GM19239 (cell line): ENCODE results near the gene LCN15.
"Not testable (repeated sequence)": the region's sequence is repeated elsewhere in the genome, so short reads cannot be mapped to it uniquely, and the experiment has no call there.

ENCODE experiments used
- DNase-seq: peaks from one replicate; pipeline ENCODE4 v3.0.0; 2011; ENCODE audit warnings: low spot score; ENCODE audit not compliant: insufficient read length
- FAIRE-seq: peaks from 2 replicates; lab custom pipeline; 2011; peaks lifted over from hg19 to GRCh38; lab: Jason Lieb, UNC

LCN15 gene

DNA sequence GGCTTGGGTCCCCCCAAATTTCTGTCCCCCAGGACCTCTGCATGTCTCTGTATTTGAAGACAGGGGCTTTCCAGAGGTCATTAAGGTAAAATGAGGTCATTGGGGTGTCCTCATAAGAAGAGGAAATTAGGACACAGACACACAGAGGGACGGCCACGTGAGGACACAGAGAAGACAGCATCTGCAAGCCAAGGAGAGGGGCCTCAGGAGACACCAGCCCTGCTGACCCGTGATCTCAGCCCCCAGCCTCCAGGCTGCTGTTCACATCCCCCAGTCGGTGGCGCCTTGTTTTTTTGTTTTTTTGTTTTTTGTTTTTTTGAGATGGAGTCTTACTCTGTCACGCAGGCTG is 30.7 kb upstream of the LCN15 start:
- FAIRE-seq = no peak

DNA sequence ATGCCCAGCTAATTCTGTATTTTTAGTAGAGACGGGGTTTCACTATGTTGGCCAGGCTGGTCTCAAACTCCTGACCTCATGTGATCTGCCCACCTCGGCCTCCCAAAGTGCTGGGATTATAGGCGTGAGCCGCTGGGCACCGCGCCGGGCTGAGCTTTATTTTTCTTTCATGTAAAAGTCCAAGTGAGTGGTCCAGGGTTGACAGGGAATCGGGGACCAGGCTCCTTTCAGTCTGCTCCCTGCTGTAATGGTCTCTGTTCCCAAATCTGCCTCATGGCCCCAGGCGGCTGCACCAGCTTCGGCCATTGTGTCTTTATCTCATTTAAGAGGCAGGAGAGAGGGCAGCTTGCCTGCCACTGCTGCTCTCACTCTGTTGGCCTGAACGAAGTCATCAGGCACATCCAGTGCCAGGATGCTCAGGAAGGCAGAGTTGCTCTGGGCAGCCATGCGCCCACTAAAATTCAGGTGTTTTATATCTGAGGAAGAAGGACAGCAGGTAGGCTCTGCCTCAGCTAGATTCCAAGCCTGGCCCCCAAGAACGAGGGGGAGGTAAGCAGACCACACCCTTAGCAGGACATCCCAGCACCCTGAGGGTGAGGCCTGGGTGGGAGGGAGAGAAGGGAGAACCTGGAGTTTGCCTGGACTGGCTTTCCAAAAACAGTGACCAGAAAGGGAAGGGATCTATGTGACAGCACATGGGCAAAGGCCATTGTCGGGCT is 30.1 kb upstream of the LCN15 start:
- no peak for DNase-seq
- no peak for FAIRE-seq

More for the DNA sequence above, 30.7 kb upstream of the LCN15 start:
- no peak for DNase-seq

DNA sequence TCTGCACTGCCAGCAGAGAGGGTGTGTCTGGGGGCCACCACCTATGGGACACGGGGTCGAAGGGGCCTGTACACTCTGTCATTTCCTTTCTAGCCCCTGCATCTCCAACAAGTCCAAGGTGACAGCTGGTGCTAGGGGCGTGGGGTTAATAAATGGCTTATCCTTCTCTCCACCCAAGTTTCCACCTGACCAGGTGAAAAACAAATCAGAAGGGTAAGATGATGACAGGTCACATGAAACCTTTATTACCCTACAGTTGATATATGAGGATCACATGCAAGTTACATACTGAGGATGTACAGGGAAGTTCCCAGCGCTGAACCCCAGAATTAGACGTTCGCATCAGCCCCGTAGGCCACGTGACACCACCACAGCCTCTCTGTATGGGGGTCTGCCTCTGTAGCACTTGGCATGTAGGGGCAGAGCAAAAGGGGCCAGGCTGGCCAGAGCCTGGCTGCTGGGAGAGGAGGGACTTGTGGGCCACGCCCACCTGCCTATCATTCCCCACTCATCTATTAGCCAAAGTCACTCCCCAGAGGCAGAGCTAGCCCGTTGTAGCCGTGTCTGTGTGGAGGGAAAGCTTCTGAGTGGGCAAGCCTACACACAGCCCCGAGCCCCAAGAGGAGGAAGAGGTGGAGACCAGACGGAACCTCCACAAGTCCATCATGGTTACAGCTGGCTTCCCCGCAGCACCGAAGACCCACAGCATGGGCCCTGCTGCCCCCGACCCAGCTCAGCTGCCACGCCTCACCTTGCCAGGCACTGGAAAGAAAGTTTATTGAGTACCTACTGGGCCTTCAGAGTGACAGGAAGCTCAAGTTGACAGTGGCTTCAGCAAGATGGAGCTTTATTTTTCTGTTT is 29.0 kb upstream of the LCN15 start:
- DNase-seq (no peak), FAIRE-seq (no peak)

DNA sequence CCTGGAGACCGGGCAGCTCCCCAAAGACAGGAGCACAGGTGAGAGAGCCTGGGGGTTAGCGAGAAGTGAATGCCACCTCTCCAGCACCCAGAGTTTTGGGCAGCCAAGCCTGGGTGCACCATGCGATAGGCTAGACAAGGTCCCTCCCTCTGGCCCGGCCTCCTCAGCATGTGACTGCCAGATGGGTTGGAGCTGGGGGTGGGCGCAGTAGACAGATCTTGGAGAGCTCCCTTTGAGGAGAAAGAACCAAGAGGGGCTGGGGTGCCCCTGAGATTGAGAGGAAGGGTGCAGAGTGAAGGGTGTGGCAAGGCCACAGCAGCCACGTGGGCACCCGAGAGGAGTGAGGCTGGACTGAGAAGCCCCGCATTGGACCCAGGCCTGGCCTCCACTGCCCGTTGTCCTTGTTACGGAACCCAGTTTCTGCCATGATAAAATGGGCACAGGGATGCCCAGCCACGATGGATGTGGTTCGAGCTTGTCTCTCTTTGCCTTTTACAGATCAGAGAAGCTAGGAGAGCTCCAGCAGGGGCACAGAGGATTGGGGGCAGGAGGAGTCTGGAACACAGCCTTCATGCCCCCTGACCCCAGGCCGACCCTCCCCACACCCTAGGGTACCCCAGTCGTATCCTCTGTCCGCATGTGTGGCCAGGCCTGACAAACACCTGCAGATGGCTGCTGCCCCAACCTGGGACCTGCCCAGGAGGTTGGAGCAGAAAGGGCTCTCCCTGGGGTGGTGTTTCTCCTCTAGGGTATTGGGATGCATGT is 28.2 kb upstream of the LCN15 start:
- FAIRE-seq = no peak
- DNase-seq = no peak

DNA sequence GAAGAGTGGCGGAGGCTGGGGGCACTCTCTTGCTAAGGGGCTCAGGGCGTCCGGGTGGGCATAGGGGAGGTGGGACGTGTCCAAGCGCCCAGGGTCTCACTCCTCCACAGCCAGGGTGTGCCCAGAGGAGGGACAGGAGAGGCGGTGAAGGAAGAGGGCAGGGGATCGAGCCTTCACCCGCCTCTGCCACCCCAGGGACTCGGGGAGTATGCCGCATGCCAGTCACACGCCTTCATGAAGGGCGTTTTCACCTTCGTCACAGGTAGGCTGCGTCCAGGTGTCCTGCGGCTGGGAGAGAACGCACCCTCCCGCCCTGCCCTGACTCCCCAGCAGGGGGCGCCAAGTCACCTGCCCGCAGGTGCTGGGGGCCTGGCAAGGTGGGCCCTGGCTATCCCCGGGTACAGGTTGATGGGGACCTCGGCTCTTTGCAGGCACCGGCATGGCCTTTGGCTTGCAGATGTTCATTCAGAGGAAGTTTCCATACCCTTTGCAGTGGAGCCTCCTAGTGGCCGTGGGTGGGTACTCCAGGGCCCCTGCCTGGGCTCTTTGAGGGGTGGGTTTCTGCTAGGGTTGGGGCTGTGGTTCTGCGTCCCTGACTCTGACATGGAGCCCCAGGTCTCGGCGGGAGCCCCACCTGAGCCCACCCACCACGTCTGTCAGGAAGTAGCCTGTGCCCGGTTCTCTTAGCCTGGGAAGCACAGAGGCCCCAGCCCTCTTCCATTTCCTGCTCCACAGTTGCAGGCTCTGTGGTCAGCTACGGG is 27.4 kb upstream of the LCN15 start:
- DNase-seq (no peak), FAIRE-seq (no peak)

DNA sequence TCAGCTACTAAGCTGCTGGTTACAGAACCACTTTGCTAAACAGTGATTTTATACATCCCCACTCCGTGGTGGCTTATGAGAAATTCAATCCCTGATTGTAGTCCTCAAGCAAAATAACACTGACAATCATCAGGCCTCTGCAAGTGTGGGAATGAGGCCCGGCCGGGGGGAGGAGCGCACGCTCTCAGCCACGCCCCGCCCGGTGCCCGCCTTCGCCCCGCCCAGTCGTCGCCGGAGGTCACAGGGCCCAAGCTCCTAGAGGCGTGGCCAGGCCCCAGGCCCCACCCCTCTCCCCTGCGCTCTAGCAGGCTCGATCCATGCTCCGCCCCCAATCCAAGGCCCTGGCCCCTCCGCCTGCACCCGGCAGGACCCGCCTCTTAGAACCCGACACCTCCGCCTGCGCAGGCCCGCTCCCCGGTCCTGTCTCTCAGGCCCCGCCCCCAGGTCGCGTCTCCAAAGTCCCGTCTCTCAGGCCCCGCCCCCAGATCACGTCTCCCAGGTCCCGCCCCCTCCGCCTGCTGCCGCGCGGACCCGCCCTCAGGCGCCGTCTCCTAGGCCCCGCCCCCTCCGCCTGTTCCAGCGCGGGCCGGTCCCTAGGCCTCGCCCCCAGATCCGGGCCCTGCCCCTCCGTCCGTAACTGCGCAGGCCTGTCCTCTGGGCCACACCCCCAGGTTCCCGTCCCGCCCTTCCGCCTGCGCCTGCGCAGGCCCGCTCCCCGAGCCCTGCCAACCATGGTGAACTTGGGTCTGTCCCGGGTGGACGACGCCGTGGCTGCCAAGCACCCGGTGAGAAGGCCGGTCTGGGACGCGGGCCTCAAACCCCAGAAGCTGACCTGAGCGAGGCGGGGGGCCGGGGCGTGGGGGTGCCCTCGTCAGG is 26.6 kb upstream of the LCN15 start, which contains the start of gene TMEM141:
TSS of gene TMEM141 (plus strand) at position 705 of the 876 bp plus-strand sequence. CDS start at position 732, 27 bp downstream.
- FAIRE-seq (peak; percentile 92), DNase-seq (peak; percentile 88)

DNA sequence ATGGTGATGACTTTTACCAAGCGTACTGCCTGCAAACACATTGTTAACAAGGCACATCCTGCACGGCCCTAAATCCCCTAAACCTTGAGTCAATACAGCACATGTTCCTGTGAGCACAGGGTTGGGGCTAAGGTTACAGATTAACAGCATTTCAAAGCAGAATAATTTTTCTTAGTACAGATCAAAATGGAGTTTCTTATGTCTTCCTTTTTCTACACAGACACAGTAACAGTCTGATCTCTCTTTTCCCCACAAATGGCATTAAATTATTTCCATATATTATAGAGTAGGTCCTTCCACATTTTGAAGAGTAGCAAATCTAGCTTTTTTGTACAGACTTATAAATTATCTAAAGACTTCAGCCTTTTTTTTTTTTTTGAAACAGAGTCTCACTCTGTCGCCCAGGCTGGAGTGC is 25.2 kb upstream of the LCN15 start:
- FAIRE-seq (no peak), DNase-seq (no peak)

DNA sequence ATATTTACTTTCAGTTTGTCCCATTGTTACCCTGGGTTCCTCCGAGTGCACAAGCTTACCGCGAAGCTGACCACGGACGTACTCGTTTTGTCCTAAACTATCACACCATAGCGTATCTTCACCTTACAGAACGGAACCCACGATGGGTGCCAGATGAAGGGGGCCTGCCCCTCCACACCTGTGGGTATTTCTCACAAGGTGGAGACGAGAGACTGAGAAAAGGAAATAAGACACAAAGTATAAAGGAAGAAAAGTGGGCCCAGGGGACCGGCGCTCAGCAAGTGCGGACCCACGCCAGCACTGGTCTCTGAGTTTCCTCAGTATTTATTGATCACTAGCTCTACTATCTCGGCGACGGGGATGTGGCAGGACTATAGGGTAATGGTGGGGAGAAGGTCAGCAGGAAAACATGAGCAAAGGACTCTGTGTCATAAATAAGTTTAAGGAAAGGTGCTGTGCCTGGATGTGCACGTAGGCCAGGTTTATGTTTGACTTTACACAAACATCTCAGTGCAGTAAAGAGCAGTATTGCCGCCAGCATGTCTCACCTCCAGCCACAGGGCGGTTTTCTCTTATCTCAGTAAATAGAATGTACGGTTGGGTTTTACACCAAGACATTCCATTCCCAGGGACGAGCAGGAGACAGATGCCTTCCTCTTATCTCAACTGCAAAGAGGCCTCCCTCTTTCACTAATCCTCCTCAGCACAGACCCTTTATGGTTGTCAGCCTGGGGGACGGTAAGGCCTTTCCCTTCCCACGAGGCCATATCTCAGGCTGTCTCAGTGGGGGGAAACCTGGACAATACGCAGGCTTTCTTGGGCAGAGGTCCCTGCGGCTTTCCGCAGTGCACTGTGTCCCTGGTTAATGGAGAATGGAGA is 24.6 kb upstream of the LCN15 start:
- FAIRE-seq, DNase-seq: not testable (repeated sequence)

DNA sequence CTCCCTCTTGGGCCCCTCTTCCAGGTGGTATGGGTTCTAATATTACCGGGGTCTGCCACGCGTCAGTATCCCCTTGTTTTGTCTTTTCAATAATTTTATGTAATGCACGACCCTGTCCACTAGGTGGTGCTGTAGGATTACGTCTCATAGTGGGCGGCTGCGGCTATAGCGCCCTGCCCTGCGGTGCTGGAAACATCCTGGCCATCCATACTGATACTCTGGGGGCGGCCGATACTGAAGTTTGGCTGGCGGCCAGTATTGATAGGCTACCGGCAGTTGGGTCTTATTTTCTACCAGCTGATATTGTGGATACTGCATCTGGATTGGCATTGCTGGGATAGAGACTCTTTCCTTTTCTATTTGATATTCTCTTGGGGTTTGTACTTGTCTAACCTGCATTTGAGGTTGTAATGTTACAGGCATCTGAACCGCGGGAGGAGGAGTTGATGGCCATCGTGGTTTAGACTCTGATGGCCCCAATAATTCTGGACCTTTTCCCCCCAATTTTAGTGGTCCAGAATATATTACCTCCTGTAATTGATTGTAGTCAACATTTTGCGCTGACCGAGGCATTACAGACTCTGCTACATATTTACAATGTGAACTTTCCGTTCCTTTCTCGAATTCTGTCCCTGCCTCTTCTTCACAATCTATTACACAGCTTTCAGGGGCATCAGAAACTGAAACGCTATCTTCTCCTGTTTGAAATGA is 23.5 kb upstream of the LCN15 start:
- DNase-seq = no peak
- peak; percentile 92 for FAIRE-seq

DNA sequence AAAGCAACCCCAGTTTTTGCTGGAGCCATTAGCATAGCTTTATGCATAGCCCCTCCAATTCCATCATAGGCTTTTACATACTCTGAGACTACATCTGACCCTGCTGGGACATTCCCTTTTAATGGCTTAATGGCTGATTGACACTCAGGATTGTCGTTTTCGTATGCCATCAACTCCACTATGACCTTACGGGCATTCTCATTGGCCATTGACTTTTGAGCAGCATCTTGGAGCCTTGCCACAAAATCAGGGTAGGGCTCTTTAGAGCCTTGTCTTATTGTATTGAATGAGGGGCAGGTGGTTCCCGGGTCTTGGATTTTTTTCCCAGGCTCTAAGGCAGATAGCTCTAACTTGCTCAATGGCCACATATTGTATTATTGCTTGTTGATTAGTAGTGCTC is 22.7 kb upstream of the LCN15 start:
- DNase-seq, FAIRE-seq: not testable (repeated sequence)

DNA sequence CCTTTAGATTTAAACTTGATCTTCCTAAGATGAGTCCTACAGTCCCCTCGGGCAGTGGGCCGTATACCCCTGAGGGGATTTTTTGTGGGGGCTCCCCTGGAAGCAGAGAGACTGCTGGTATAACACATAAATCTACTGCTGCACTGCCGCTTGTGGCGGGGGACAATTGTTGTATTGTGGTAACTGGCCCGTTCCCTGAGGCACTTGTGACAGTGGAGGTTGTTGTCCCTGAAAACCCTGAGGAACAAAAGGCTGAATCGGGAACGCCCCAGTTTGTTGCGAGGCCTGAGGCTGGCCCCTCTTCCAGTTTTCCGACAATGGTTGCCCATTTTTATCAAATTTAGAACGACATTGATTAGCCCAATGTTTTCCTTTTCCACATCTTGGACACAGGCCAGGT is 22.1 kb upstream of the LCN15 start:
- DNase-seq = no peak
- FAIRE-seq = no peak

DNA sequence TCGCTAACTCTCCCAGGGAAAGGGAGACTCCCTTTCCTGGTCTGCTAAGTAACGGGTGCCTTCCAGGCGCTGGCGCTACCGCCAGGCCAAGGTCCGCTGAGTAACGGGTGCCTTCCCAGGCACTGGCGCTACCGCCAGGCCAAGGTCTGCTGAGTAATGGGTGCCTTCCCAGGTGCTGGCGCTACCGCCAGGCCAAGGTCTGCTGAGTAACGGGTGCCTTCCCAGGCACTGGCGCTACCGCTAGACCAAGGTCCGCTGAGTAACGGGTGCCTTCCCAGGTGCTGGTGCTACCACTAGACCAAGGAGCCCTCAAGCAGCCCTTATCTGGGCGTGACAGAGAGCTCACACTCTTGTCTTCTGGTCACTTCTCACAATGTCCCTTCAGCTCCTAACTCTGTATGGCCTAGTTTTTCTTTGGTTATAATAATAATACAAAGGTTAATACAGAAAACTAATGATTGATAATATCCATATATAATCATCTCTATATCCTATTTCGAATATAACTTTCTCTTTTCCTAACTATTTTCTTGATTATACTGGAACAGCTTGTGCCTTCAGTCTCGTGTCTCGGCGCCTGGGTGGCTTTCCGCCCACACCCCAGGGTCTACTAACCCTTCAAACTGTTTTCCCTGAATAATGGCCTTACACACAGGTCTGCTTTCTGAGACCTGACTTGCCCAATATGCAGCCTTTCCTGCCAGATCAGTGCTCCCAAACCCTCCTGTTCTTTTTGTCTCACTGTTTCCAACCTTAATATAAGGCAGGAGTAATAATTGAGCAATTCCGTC is 21.4 kb upstream of the LCN15 start:
- not testable (repeated sequence) for FAIRE-seq, DNase-seq

DNA sequence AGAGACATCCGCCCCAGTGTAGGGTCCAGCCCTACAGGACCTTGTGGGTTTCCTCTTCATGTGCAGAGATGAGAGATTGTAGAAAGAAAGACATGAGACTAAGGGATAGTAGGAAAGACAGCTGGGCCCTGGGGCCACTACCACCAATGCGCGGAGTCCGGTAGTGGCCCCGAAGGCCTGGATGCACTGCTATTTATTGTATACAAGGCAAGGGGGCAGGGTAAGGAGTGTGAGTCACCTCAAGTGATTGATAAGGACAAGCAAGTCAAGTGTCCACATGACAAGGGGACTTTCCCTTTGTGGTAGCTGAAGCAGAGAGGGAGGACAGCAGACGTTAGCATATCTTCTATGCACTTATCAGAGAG is 20.7 kb upstream of the LCN15 start:
- FAIRE-seq (no peak), DNase-seq (no peak)

DNA sequence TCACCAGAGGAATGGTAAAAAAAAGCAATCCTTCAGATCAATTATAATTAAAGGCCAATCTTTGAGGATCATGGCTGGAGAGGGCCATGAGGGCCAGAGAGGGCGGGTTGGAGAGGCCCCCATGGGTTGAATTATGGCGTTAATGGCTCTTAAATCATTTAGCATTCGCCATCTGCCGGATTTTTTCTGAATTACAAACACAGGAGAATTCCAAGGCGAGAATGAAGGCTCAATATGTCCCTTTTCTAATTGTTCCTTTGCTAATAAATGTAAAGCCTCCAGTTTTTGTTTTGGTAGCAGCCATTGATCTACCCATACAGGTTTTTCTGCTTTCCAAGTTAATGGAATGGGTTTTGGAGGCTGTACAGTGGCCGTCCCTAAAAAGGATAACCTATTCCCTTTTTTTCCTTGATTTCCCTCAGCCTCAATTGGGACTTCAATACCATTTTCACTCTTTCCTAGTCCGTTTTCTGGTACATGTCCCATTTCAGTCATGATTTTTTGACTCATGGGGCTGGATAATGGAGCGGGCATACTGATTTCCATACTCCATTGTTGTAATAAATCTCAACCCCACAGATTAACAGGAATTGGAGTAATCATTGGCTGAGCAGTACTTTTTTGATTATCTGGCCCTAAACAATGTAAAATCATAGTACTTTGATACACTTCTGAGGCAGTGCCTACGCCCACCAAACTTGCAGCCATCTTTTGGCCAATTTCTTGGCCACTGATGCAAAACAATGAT is 20.1 kb upstream of the LCN15 start:
- DNase-seq = no peak
- FAIRE-seq = no peak

DNA sequence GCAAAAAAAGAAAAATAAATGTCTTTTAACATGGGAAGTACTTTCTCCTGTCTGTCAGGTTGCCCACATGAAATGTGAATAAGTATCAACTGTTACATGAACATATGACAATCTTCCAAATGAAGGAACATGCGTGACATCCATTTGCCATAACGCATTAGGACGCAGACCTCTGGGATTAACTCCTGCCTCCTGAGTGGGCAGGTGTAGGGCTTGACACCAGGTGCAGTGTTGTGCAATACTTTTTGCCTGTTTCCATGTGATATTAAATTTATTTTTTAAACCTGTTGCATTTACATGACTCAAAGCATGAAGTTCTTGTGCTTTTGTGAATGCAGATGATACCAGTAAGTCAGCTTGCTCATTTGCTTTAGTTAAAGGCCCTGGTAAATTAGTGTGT is 18.1 kb upstream of the LCN15 start:
- DNase-seq (no peak), FAIRE-seq (no peak)

DNA sequence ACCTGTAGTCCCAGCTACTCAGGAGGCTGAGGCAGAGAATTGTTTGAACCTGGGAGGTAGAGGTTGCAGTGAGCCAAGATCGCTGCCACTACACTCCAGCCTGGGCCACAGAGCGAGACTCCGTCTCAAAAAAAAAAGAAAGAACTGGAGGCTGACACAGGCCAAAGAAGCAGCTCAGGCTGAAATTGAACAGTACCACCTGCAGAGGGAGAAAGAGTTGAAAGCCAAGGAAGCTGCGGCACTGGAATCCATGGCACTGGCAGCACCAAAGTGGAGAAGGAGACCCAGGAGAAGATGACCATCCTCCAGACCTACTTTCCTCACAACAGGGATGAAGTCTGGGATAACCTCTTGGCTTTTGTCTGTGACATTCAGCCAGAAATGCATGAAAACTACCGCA is 15.5 kb upstream of the LCN15 start:
- no peak for FAIRE-seq

More for the DNA sequence above, 15.5 kb upstream of the LCN15 start:
- no peak for DNase-seq
